AG04450 (cell line): Measurements from ENCODE around the gene CPZ. TPM values are rescaled to one million over a fixed set of nuclear protein-coding genes. Genes with fewer than 3 reads are reported as not detected.

Experiments
- CTCF ChIA-PET: fragments of 300-600, 350-600 bp; formaldehyde crosslinking; extraction: SDS; loops from one replicate; lab custom pipeline; 2022; ENCODE audit warnings: antibody characterized with exemption, inconsistent platforms; lab: Charles Lee
- POLR2A ChIA-PET: fragments of 350-600 bp; formaldehyde crosslinking; extraction: SDS; loops from one replicate; lab custom pipeline; 2021; ENCODE audit warnings: antibody characterized with exemption, inconsistent platforms; lab: Yijun Ruan, JAX
- DNase-seq: peaks from one replicate; pipeline ENCODE4 v3.0.0-alpha.2; 2011; ENCODE audit warnings: low read depth, low spot score
- H3K27ac ChIP-seq: one replicate; pipeline ENCODE4 v1.5.1; 2012; ENCODE audit warnings: low read depth, low read length, control low read depth
- H3K27me3 ChIP-seq: one replicate; pipeline ENCODE4 v1.6.0; 2012; ENCODE audit warnings: low read length; ENCODE audit not compliant: control insufficient read depth, insufficient read depth
- H3K4me3 ChIP-seq: 2 replicates; pipeline ENCODE4 v1.5.1; 2011; ENCODE audit warnings: mild to moderate bottlenecking, low read depth, low read length, control low read depth
- H3K9me3 ChIP-seq: 2 replicates; pipeline ENCODE4 v1.5.1; 2012; ENCODE audit warnings: low read length; ENCODE audit not compliant: control insufficient read depth, insufficient read depth
- CTCF ChIP-seq: IDR thresholded peaks from 2 replicates; pipeline ENCODE4 v1.5.1; 2011; ENCODE audit warnings: low read depth, low read length, control low read depth, inconsistent platforms
- polyA plus RNA-seq: library from polyadenylated mRNA; depleted of rRNA; stranded (reverse); fragments of >200 nt; gene quantifications from 2 replicates; pipeline ENCODE4 v1.2.3, GENCODE V29; 2011

Gene CPZ
- polyA plus RNA-seq, 1 experiment = 6.4 TPM

- ChIA-PET POLR2A (no interaction called here), CTCF (no interaction called here)
- Histone ChIP-seq H3K4me3 (no peak overlapping the region), H3K27me3 (peaks cover 8% of the 10 kb centered on the region), H3K9me3 (no peaks in the 10 kb centered on the region), H3K27ac (no peak overlapping the region)
- TF ChIP-seq CTCF = no peak
- DNase-seq = no peak
Observed at GRCh38 chr4:8559011-8559410, 33.6 kb upstream of the CPZ start.

GRCh38 chr4:8559524-8560264 lies 32.9 kb upstream of the CPZ start:
- Histone ChIP-seq H3K27me3 (peaks cover 6% of the 10 kb centered on the region), H3K27ac (no peak overlapping the region), H3K4me3 (no peak overlapping the region), H3K9me3 (no peaks in the 10 kb centered on the region)
- CTCF ChIA-PET = no interaction called here
- DNase-seq = no peak
- no peak for TF ChIP-seq CTCF
- POLR2A ChIA-PET = no interaction called here

GRCh38 chr4:8560265-8561047 lies 32.1 kb upstream of the CPZ start:
- H3K9me3 ChIP-seq = no peaks in the 10 kb centered on the region
- H3K27ac ChIP-seq = no peak overlapping the region
- ChIA-PET CTCF (no interaction called here), POLR2A (no interaction called here)
- no peak overlapping the region for H3K4me3 ChIP-seq
- TF ChIP-seq CTCF = no peak
- peaks cover 3% of the 10 kb centered on the region for H3K27me3 ChIP-seq
- no peak for DNase-seq

GRCh38 chr4:8564595-8564994 lies 28.0 kb upstream of the CPZ start:
- TF ChIP-seq CTCF = no peak
- Histone ChIP-seq H3K4me3 (no peak overlapping the region), H3K27ac (no peak overlapping the region), H3K27me3 (peaks cover 3% of the 10 kb centered on the region), H3K9me3 (no peaks in the 10 kb centered on the region)
- no peak for DNase-seq
- POLR2A ChIA-PET = no interaction called here
- CTCF ChIA-PET = interaction anchor here (0.6 kb wide), 1 partner anchor 49 kb away, joined by 3 read pairs; no protein-coding TSS in a partner anchor
